Nucleus accumbens (tissue), 56 donors: ENCODE measurements around the gene IFNG-AS1.

Source experiments
- DNase-seq, 56 donors: peaks; one replicate each; lab custom pipeline; 2025; lab: John Stamatoyannopoulos, UW

Gene IFNG-AS1

DNA sequence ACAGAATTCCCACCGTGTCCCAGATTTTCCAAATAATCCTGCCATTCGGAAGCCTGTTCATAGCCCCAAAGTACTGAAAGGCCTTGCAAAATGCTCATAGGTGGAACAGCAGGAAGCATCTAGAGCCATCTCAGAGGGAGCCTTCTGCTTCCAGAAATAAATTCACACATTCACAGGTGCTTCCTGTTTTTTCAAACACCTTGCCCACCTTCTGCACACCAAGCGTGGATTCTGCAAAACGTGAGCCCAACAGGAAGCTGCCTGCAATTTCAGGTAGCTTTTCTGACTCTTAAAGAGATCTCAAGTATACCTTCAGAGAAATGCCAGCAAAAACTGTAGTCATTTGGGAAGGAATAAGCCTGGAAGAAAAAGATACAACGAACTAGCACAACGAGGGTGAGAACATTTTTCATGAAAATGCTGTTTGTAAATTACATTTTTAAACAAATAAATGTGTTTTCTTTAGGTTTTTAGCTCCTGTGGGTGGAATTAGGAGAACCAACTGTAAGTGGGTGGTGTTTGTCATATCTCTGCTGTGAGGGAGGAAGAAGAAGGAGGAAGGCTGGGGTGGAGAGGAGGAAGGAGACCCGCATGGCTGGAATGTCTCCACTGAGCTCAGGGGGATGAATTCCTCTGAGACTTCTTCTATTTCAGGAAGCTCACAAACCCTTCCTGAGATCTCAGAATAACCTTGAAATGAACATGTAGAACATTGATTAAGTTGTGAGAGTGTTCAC is at the start of gene IFNG-AS1:
TSS of gene IFNG-AS1 (plus strand) at position 264 of the 737 bp plus-strand sequence.
- no peak for DNase-seq

DNA sequence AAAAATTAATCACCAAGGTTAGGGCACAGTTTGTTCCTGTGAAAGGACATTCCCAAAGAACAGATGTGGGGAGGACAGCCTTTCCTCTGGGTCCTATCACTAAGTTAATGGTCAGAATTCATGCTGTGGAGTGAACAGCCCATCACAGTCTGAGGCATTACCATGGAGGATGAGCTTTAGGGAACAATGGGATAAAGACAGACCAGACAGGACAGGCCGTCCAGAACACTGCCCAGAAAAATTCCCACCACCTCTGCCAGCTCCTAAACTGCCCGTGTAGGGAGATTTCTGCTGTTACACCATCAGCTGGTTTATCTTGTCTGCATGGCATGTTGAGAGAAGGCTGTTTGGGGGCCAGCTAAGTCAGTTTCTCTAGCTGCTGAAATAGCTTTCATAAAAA is 49.6 kb upstream of the IFNG-AS1 start:
- DNase-seq = no peak

- no peak for DNase-seq
Measured at GRCh38 chr12:67940780-67941243, 48.4 kb upstream of the IFNG-AS1 start.

GRCh38 chr12:67942724-67943123 is 46.5 kb upstream of the IFNG-AS1 start:
- no peak for DNase-seq

DNA sequence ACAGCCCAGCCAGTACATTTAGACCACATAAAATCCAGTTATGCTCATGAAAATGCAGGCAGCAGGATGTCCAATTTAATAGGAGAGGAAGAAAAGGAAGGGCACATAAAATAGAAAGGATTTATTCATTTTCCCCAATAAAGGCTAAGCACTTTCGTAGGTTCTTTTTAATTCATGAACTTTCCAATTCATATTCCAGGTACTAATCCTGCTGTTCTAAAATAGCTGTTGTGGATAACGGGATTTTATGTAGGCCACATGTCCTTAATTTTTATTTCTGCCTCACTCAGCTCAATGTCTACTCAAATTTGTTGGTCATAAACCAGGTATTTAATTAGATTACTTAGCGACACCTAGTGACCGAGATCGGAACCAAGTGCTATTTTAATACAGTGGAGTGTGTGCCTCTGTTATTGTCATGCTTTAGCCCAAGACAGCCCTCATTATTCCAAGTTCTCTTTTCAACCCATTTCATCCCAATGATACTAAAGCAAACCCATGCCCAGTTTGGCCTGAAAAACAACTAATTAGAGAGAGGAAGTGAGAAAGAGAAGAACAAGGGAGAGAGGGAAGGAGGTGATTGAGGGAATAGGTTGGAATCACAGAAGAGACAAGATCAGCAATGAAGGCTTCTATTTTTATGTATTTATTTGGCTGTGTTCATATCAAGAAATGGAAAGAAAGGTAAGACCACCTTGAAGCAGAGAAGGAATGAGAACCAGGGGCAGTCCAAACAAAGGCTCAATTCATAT is 45.9 kb upstream of the IFNG-AS1 start:
- DNase-seq = peak in 35 of 56 donors; percentile 0 to 80 (median 17)

DNA sequence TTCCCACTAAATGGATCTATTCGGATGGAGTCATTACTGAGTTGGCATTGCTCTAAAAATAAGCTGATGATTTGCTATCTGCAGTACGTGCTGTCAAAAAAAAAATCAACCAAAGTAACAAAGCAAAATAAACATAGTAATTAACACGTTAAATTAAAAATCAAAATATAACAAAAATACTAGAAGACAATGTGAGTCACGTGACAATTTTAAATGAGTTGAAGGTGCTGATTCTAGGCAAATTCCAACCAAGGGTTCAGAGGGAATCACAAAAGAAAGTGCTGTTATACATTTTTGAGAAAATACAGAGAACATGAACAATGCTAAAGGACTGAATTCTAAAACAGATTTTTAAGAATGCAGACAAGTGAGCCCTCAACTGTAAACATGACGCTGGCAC is 45.2 kb upstream of the IFNG-AS1 start:
- no peak for DNase-seq

- DNase-seq = no peak
Measured at GRCh38 chr12:67952787-67953186, 36.5 kb upstream of the IFNG-AS1 start.

DNA sequence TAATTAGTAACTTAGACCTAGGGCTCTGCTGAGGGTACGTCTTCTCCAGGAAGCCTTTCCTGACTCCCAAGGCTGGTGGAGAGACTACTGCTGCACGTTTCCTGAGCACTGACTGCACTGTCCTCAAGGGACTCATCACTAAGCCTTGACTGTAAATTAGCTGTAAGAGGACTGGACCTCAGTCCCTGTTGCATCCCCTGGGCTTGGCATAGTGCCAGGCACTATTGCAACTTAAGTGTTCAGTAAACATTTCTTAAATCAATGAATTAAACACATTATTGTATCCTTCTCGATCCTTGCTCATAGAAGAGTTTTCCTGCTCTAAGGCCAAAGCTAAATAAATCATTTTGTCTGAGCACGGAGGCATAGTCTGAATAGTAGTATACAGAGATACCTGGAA is 31.9 kb upstream of the IFNG-AS1 start:
- no peak for DNase-seq

DNA sequence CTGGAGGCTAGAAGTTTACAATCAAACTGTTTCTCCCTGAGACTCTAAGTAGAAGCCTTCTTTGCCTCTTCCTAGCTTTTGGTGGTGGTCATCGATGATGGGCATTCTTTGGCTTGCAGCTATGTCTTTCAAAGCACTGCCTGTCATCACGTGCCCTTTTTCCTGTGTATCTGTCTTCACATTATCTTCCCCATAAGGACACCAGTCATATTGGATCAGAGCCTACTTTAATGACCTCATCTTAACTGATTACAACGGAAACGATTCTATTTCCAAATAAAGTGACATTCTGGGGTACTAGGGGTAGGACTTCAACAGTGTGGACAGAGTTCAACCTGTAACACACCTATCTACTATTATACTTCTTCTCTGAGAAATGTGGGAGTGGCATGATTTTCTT is 31.1 kb upstream of the IFNG-AS1 start:
- DNase-seq = no peak

GRCh38 chr12:67964456-67964855 is 24.8 kb upstream of the IFNG-AS1 start:
- DNase-seq = no peak

- DNase-seq = no peak
Measured at GRCh38 chr12:67966560-67966959, 22.7 kb upstream of the IFNG-AS1 start.

DNA sequence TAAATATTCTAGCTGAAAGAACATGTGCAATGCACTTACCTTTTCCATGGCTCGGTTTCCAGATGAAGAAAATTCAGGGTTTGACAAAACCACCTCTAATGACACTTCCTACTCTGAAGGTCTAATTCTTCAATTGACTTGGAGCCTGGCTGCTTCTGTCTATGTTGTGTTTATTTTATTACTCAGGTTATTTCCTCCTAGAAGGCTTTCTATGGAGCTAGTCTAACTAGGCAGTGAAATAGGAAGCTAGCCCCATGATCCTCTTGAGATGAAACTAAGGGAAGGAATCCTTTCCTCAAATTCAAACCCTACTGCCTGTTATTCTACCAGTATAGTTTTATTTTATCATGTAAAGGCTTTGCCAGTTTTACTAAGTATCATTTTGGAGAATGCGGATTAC is 20.9 kb upstream of the IFNG-AS1 start:
- DNase-seq = no peak

DNA sequence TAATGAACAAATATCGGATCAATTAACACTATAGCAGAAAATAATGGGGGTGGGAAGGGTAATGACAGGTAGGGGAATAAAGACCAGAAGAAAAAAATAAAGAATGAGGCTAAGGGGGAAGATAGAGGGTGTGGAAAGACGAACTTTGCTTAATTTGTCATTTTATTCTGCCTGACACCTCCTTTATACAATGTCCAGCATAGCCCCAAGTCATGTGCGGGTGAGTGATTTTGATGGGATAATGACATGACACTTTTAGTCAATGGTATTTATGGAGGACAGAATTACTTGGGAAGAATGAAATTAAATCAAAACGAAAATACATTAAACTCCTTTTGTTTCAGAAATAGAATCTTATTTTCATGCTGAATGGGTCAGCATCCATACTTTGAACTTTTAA is 20.5 kb upstream of the IFNG-AS1 start:
- no peak for DNase-seq

DNA sequence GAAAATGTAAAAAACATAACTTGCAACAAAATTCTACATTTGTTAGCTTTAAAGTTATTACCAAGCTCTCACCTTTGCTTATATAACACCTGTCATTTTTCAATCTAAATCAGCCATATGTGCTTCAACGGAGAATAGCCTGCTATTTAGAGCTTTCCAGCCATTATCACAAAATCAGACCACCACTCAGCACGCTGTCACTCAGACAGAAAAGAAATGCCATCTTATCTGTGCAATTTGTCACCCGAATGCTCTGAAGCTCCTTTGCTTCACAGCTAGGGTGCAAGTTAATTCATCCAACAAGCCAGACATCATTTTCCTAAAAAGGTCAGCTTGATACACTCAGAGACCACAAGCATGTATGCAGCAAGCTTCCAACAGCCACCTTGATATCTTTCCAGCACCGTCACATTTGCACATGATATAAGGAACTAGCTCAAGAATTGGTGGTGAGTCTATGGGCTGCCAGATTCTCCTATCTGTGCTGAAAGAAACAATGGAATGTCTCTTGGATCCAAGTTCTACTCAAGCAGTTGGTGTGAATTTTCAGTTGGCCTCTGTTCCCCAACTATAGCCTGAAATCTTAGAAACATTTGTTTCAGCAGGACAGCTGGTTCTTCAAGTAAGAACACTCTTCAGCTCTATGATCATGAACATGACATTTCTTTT is 20.0 kb upstream of the IFNG-AS1 start:
- no peak for DNase-seq

DNA sequence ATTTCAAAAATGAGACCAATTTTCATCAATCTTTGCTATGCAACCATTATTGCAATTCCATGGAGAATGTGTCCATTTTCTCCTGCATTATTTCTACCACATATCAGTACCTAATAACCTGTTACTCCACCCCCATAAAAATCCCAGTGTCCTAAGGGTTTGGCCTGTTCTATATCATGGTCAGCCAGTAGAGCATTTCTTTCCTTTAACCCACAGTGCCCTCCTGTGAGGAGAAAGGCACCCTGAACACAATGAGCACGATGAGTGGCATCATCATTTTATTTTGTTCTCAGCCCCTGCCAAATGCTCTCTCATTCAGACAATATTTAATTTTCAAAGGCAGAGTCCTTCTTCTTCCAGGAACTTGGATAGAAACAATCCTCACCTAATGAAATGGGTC is 11.6 kb upstream of the IFNG-AS1 start:
- no peak for DNase-seq

DNA sequence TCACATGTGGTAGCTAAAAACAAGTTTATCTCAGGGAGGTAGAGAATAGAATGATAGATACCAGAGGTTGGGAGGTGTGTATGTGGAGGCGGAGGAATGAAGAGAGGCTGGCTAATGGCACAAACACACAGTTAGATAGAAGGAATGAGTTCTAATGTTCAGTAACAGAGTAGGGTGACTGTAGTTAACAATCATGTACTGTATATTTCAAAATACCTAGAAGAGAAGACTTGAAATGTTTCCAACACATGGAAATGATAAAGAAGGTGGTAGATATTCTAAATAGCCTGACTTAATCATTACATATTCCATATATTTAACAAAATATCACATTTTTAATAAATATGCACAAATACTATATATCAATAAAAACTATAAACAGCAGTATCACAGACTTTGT is 8.9 kb upstream of the IFNG-AS1 start:
- DNase-seq = no peak

DNA sequence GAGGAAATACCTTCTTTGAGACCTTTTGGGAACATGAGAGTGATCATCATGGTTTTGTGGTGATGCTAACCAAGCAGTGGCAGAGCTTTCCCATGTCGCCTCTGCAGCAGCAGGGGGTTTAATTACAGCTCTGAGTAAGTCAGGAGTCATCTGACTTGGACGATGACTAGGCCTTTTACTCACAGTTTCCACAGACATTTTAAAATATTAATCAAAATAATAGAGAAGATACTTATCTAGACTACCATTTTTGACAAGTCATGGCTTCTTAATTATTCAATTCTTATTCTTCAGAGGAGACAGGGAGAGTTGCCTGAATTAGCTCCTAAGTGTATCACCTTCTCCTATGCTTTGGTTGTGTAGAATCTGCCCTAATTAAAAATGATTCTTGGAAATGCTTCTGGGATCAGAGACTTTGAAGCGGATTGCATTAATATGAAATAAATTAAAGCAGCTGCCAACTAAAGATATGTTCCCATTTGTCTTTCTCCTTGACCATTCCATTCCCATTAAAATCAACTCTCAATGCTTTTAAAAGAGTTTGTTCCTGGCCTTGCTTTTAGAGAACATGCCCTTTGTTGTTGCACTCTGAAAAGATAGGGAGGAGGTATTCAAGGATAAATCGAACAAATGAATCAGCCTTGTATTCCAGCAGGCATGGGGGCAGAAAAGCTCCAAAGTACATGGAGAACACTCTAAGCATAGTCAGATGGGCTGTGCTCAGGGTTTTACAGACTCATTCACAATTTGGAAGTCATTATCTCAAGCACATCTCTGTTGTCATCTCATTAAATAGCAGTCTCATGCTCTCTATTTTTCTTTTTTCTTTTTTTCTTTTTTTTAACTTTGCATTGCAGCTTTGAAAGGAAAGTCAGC is 7.7 kb upstream of the IFNG-AS1 start:
- peak in 2 of 56 donors; percentile 2 to 12 for DNase-seq

- no peak for DNase-seq
Measured at GRCh38 chr12:67982164-67982563, 7.1 kb upstream of the IFNG-AS1 start.

- DNase-seq = no peak
Measured at GRCh38 chr12:67986632-67987031, 2.6 kb upstream of the IFNG-AS1 start.

GRCh38 chr12:67988601-67989021 is 636 bp upstream of the IFNG-AS1 start:
- no peak for DNase-seq
